Body of pancreas (tissue), 4 donors: Measurements from ENCODE around the gene GRIN1. TPM values are rescaled to one million over a fixed set of nuclear protein-coding genes. Genes with fewer than 3 reads are reported as not detected.

Experiments used
- ATAC-seq: fragments of 150-250 bp; one replicate; pipeline ENCODE4 v1.9.1; 2016
- DNase-seq, 4 donors: peaks; one replicate each; pipeline ENCODE4 v3.0.0-alpha.2; 2019
- H3K27ac ChIP-seq, 4 donors: fragments of 200-600 bp; sonication (generic); 1 replicate in 3 of 4; 2 replicates in 1 of 4; pipeline versions ENCODE4 v1.5.1 to v1.6.1; 2016 to 2019; ENCODE audit warnings: mild to moderate bottlenecking in 1 of 4, mixed read lengths in 1 of 4, moderate library complexity in 1 of 4
- H3K27me3 ChIP-seq, 2 donors: fragments of 200-600 bp; sonication (generic); one replicate each; pipeline ENCODE4 v1.6.0; 2016; ENCODE audit warnings: mild to moderate bottlenecking in 1 of 2
- H3K36me3 ChIP-seq, 2 donors: fragments of 200-600 bp; sonication (generic); replicated peaks in 1 of 2; 2 replicates each; pipeline ENCODE4 v1.5.1; 2016; ENCODE audit warnings: low read depth in 2 of 2; ENCODE audit not compliant: insufficient read depth in 1 of 2
- H3K4me1 ChIP-seq: fragments of 200-600 bp; sonication (generic); one replicate; pipeline ENCODE4 v1.6.0; 2016
- H3K4me3 ChIP-seq, 2 donors: fragments of 200-600 bp; sonication (generic); 1 replicate in 1 of 2; 2 replicates in 1 of 2; pipeline ENCODE4 v1.5.1; 2016 to 2019
- H3K9me3 ChIP-seq, 3 donors: fragments of 200-600 bp; sonication (generic); 1 replicate in 2 of 3; 2 replicates in 1 of 3; pipeline ENCODE4 v1.5.1; 2016
- CTCF ChIP-seq, 7 experiments: fragments of 450-650 bp in 4 of 7; fragments of 200-600 bp in 3 of 7; sonication (generic) in 3 of 7; IDR thresholded peaks; one replicate each; pipeline ENCODE4 v1.5.1; 2016 to 2019; ENCODE audit warnings: antibody characterized with exemption in 7 of 7
- POLR2A ChIP-seq, 3 donors: fragments of 450-650 bp; IDR thresholded peaks; one replicate each; pipeline ENCODE4 v1.6.1; 2016; ENCODE audit warnings: antibody characterized with exemption in 3 of 3, mild to moderate bottlenecking in 2 of 3
- WGBS, 2 donors: methylation state at CpG; one replicate each; pipeline ENCODE4 v1.1.5; 2017; 5-methylcytosine and 5-hydroxymethylcytosine counted together
- intact Hi-C: fragments of 100-400 bp; cut with DNase I; formaldehyde crosslinking; loops from one replicate; pipeline ENCODE4 v1.15.1; 2023
- total RNA-seq, 2 donors: library from RNA; depleted of rRNA; stranded (reverse); fragments of >200 nt; gene quantifications; one replicate each; pipeline ENCODE4 v1.1.0, GENCODE V29; 2016

The GRIN1 gene
- total RNA-seq, 2 donors from 2014 or later, result not detected

- TF ChIP-seq CTCF (IDR thresholded peaks at IDR 0.05) (no peak), POLR2A (IDR thresholded peaks at IDR 0.05) (no peak)
- DNase-seq (no peak), ATAC-seq (no peak)
- Histone ChIP-seq H3K9me3 (no peaks in the 10 kb centered on the region), H3K4me3 (no peak overlapping the region), H3K36me3 (no peaks in the 10 kb centered on the region), H3K27me3 (peaks cover 0 to 5% of the 10 kb centered on the region in 2 donors), H3K27ac (no peak overlapping the region), H3K4me1 (no peaks in the 10 kb centered on the region)
- WGBS, 2 donors, result 48 to 57% methylated on average over 16 to 33 of the region's 49 CpGs
- intact Hi-C loops, result no loop called here
Observed at GRCh38 chr9:137145731-137146526, 7.0 kb downstream of the GRIN1 start.

- peaks cover 0 to 5% of the 10 kb centered on the region in 2 donors for H3K27me3 ChIP-seq
- H3K27ac ChIP-seq, result no peak overlapping the region
- no peak overlapping the region for H3K4me3 ChIP-seq
- TF ChIP-seq POLR2A (IDR thresholded peaks at IDR 0.05), result no peak
- TF ChIP-seq CTCF (IDR thresholded peaks at IDR 0.05), result no peak
- no peaks in the 10 kb centered on the region for H3K9me3 ChIP-seq
- no peaks in the 10 kb centered on the region for H3K36me3 ChIP-seq
- intact Hi-C loops, result no loop called here
- H3K4me1 ChIP-seq, result no peaks in the 10 kb centered on the region
- ATAC-seq (no peak), DNase-seq (no peak)
- 53 to 59% methylated on average over 3 to 8 of the region's 9 CpGs for WGBS, 2 donors
Observed at GRCh38 chr9:137146527-137146918, 7.6 kb downstream of the GRIN1 start.

- WGBS, 2 donors, result 73% methylated on average over 24 to 26 of the region's 26 CpGs
- TF ChIP-seq CTCF (IDR thresholded peaks at IDR 0.05) (no peak), POLR2A (IDR thresholded peaks at IDR 0.05) (no peak)
- H3K27ac ChIP-seq, result no peak overlapping the region
- H3K36me3 ChIP-seq, result no peaks in the 10 kb centered on the region
- H3K4me3 ChIP-seq, result no peak overlapping the region
- peaks cover 0 to 5% of the 10 kb centered on the region in 2 donors for H3K27me3 ChIP-seq
- H3K4me1 ChIP-seq, result no peaks in the 10 kb centered on the region
- H3K9me3 ChIP-seq, result no peaks in the 10 kb centered on the region
- no peak for DNase-seq
- no peak for ATAC-seq
- intact Hi-C loops, result no loop called here
Observed at GRCh38 chr9:137147091-137147792, 8.3 kb downstream of the GRIN1 start.

GRCh38 chr9:137147793-137148160 is 8.8 kb downstream of the GRIN1 start:
- H3K4me1 ChIP-seq, result no peaks in the 10 kb centered on the region
- 28 to 35% methylated on average over 10 to 23 of the region's 24 CpGs for WGBS, 2 donors
- H3K36me3 ChIP-seq, result no peaks in the 10 kb centered on the region
- intact Hi-C loops, result no loop called here
- H3K27me3 ChIP-seq, result peaks cover 0 to 5% of the 10 kb centered on the region in 2 donors
- no peak for ATAC-seq
- H3K27ac ChIP-seq, result no peak overlapping the region
- DNase-seq, result no peak
- TF ChIP-seq CTCF (IDR thresholded peaks at IDR 0.05) (no peak), POLR2A (IDR thresholded peaks at IDR 0.05) (no peak)
- no peaks in the 10 kb centered on the region for H3K9me3 ChIP-seq
- H3K4me3 ChIP-seq, result no peak overlapping the region
